Caco-2 (cell line): ENCODE data around the gene PLET1. TPM values are rescaled to one million over a fixed set of nuclear protein-coding genes. Genes with fewer than 3 reads are reported as not detected.

Experiments used
- Bru-seq: library from RNA; stranded (reverse); fragments of 400-500 nt; gene quantifications from one replicate; lab custom pipeline; 2021; lab: Mats Ljungman, UMichigan
- BruChase-seq, 2 experiments: library from RNA; stranded (reverse); fragments of 400-500 nt; gene quantifications; one replicate each; lab custom pipeline; 2021; lab: Mats Ljungman, UMichigan
- BruUV-seq: library from RNA; stranded (reverse); fragments of 400-500 nt; replicated peaks from 2 replicates; lab custom pipeline; 2021; lab: Mats Ljungman, UMichigan
- CTCF ChIA-PET: fragments of 300-600 bp; sonication (Branson Sonifier 250); formaldehyde crosslinking; loops from one replicate; lab custom pipeline; 2022; ENCODE audit warnings: antibody characterized with exemption; lab: Charles Lee
- POLR2A ChIA-PET: fragments of 300-600 bp; sonication (Branson Sonifier 250); formaldehyde crosslinking; loops from one replicate; lab custom pipeline; 2022; ENCODE audit warnings: antibody characterized with exemption; lab: Charles Lee
- DNase-seq, 2 experiments: peaks; one replicate each; pipeline versions ENCODE4 v3.0.0 to v3.0.0-alpha.2; 2020 to 2022
- H3K27me3 ChIP-seq: replicated peaks from 2 replicates; pipeline ENCODE4 v1.6.0; 2011; ENCODE audit warnings: low read length; ENCODE audit not compliant: control insufficient read depth, insufficient read depth
- H3K36me3 ChIP-seq: 2 replicates; pipeline ENCODE4 v1.5.1; 2011; ENCODE audit warnings: low read length; ENCODE audit not compliant: control insufficient read depth, insufficient read depth
- H3K4me1 ChIP-seq: fragments of 250-450 bp; sonication (Bioruptor Pico); 2 replicates; pipeline ENCODE4 v1.5.1; 2020; ENCODE audit warnings: mild to moderate bottlenecking
- H3K4me3 ChIP-seq: 2 replicates; pipeline ENCODE4 v1.5.1; 2011; ENCODE audit warnings: low read depth, mild to moderate bottlenecking, control low read depth, low read length
- H3K9me3 ChIP-seq: fragments of 250-450 bp; sonication (Bioruptor Pico); 2 replicates; pipeline ENCODE4 v1.5.1; 2020; ENCODE audit warnings: mild to moderate bottlenecking, moderate library complexity
- H3K27ac Mint-ChIP-seq: one replicate; pipeline ENCODE4 v1.8.0; 2022; ENCODE audit warnings: mixed read lengths; ENCODE audit not compliant: unreplicated experiment
- H3K27me3 Mint-ChIP-seq: one replicate; pipeline ENCODE4 v1.8.0; 2022; ENCODE audit warnings: mixed read lengths; ENCODE audit not compliant: insufficient read depth, unreplicated experiment
- H3K36me3 Mint-ChIP-seq: one replicate; pipeline ENCODE4 v1.8.0; 2022; ENCODE audit warnings: mild to moderate bottlenecking, mixed read lengths; ENCODE audit not compliant: insufficient read depth, unreplicated experiment
- H3K4me1 Mint-ChIP-seq: one replicate; pipeline ENCODE4 v1.8.0; 2022; ENCODE audit warnings: low read depth, mixed read lengths; ENCODE audit not compliant: unreplicated experiment
- H3K4me3 Mint-ChIP-seq: one replicate; pipeline ENCODE4 v1.8.0; 2022; ENCODE audit warnings: mild to moderate bottlenecking, moderate library complexity, mixed read lengths; ENCODE audit not compliant: unreplicated experiment
- H3K9me3 Mint-ChIP-seq: one replicate; pipeline ENCODE4 v1.8.0; 2022; ENCODE audit warnings: mixed read lengths; ENCODE audit not compliant: unreplicated experiment
- CTCF ChIP-seq, 2 experiments: fragments of 200-600 bp in 1 of 2; IDR thresholded peaks; 1 replicate in 1 of 2; 2 replicates in 1 of 2; pipeline versions ENCODE4 v1.5.1 to v1.8.0; 2011 to 2022; ENCODE audit warnings: antibody characterized with exemption in 1 of 2, control low read depth in 1 of 2, inconsistent platforms in 1 of 2, low read depth in 1 of 2, low read length in 1 of 2, mild to moderate bottlenecking in 1 of 2, moderate library complexity in 1 of 2; ENCODE audit not compliant: insufficient read depth in 1 of 2, severe bottlenecking in 1 of 2, unreplicated experiment in 1 of 2
- intact Hi-C: fragments of 100-400 bp; cut with micrococcal nuclease; formaldehyde crosslinking; loops from one replicate; pipeline ENCODE4 v1.10.0; 2022; ENCODE audit not compliant: unreplicated experiment
- long read RNA-seq: library from polyadenylated mRNA; stranded (forward); transcript quantifications from one replicate; pipeline ENCODE4 v2.0.0, GENCODE V29; 2022
- total RNA-seq: library from RNA; stranded (reverse); gene quantifications from 2 replicates; pipeline ENCODE4 v1.2.3, GENCODE V29; 2022

The PLET1 gene
- total RNA-seq: not detected in 2 replicates
- Bru-seq, nascent RNA: percentile 6 among the genes with signal in this experiment
- BruChase-seq, experiment 1, labeled RNA remaining after a 2-hour chase: not detected
- not detected for BruChase-seq, experiment 2, labeled RNA remaining after a 6-hour chase
- long read RNA-seq, partial matches to known transcripts: 0 of 1 reads
- long read RNA-seq, other reads (novel, unspliced or antisense): 1 of 1 reads

GRCh38 chr11:112260490-112260889 is at the start of gene PLET1:
Gene PLET1, minus strand, starts transcription at chr11:112260860. Its CDS starts 271 bp downstream, at chr11:112260589.
- BruUV-seq: no TSS peak
- Mint-ChIP-seq H3K36me3 (no peaks in the 10 kb centered on the region), H3K4me3 (no peak within 1 kb of the TSS), H3K4me1 (no peaks in the 10 kb centered on the region), H3K27ac (no peak within 1 kb of the TSS), H3K27me3 (no peaks in the 10 kb centered on the region), H3K9me3 (no peaks in the 10 kb centered on the region)
- no peaks in the 10 kb centered on the region for H3K27me3 ChIP-seq
- ChIA-PET CTCF (no interaction called here), POLR2A (no interaction called here)
- H3K36me3 ChIP-seq: no peaks in the 10 kb centered on the region
- H3K4me3 ChIP-seq: no peak within 1 kb of the TSS
- no peak for DNase-seq
- H3K9me3 ChIP-seq: 0 out of 2 replicates have a peak, but pooled peaks cover 7% of the 10 kb centered on the region
- TF ChIP-seq CTCF (IDR thresholded peaks at IDR 0.05; ENCODE audit: insufficient read depth in 1 of 2, low read depth in 1 of 2, low read length in 1 of 2, severe bottlenecking in 1 of 2, unreplicated experiment in 1 of 2): no peak
- intact Hi-C loops: no loop called here
- H3K4me1 ChIP-seq: 0 out of 2 replicates have a peak, but pooled peaks cover 5% of the 10 kb centered on the region

- Histone ChIP-seq H3K36me3 (no peaks in the 10 kb centered on the region), H3K4me1 (no peaks in the 10 kb centered on the region), H3K4me3 (no peak overlapping the region), H3K9me3 (no peaks in the 10 kb centered on the region), H3K27me3 (peaks cover 1% of the 10 kb centered on the region)
- ChIA-PET CTCF (no interaction called here), POLR2A (no interaction called here)
- DNase-seq: no peak
- intact Hi-C loops: no loop called here
- BruUV-seq: no TSS peak
- Mint-ChIP-seq H3K36me3 (no peaks in the 10 kb centered on the region), H3K27ac (no peak overlapping the region), H3K4me1 (no peaks in the 10 kb centered on the region), H3K9me3 (peaks cover 11% of the 10 kb centered on the region), H3K4me3 (no peak overlapping the region), H3K27me3 (peaks cover 29% of the 10 kb centered on the region)
- no peak for TF ChIP-seq CTCF (IDR thresholded peaks at IDR 0.05; ENCODE audit: insufficient read depth in 1 of 2, low read depth in 1 of 2, low read length in 1 of 2, severe bottlenecking in 1 of 2, unreplicated experiment in 1 of 2)
These were observed 49.8 kb upstream of the PLET1 start for GRCh38 chr11:112310419-112310818.

GRCh38 chr11:112308651-112309050 is 48.0 kb upstream of the PLET1 start:
- ChIA-PET CTCF (no interaction called here), POLR2A (no interaction called here)
- Histone ChIP-seq H3K36me3 (no peaks in the 10 kb centered on the region), H3K4me3 (no peak overlapping the region), H3K4me1 (no peaks in the 10 kb centered on the region), H3K27me3 (peaks cover 1% of the 10 kb centered on the region), H3K9me3 (no peaks in the 10 kb centered on the region)
- Mint-ChIP-seq H3K36me3 (no peaks in the 10 kb centered on the region), H3K4me1 (no peaks in the 10 kb centered on the region), H3K27me3 (peaks cover 31% of the 10 kb centered on the region), H3K27ac (no peak overlapping the region), H3K4me3 (no peak overlapping the region), H3K9me3 (peaks cover 11% of the 10 kb centered on the region)
- no peak for TF ChIP-seq CTCF (IDR thresholded peaks at IDR 0.05; ENCODE audit: insufficient read depth in 1 of 2, low read depth in 1 of 2, low read length in 1 of 2, severe bottlenecking in 1 of 2, unreplicated experiment in 1 of 2)
- BruUV-seq: no TSS peak
- DNase-seq: no peak
- intact Hi-C loops: no loop called here
